H1 (cell line): ENCODE measurements around the gene ECD. TPM values are rescaled to one million over a fixed set of nuclear protein-coding genes. Genes with fewer than 3 reads are reported as not detected.
"Not testable (repeated sequence)": the region's sequence is repeated elsewhere in the genome, so short reads cannot be mapped to it uniquely, and the experiment has no call there.

Experiments used
- CTCF ChIA-PET: fragments of 300-600 bp; sonication (Branson Sonifier 250); formaldehyde crosslinking; loops from one replicate; lab custom pipeline; 2021; ENCODE audit not compliant: partially characterized antibody; lab: Charles Lee
- POLR2A ChIA-PET: fragments of 300-600 bp; sonication (Branson Sonifier 250); formaldehyde crosslinking; loops from one replicate; lab custom pipeline; 2021; ENCODE audit warnings: inconsistent platforms; ENCODE audit not compliant: partially characterized antibody; lab: Charles Lee
- DNase-seq, 2 experiments: peaks; one replicate each; pipeline versions ENCODE4 v3.0.0 to v3.0.0-alpha.2; 2010 to 2022; ENCODE audit warnings: low spot score in 2 of 2, low read depth in 1 of 2, mixed read lengths in 1 of 2
- FAIRE-seq: peaks from 2 replicates; lab custom pipeline; 2011; peaks lifted over from hg19 to GRCh38; lab: Jason Lieb, UNC
- H2AFZ ChIP-seq: 2 replicates; pipeline ENCODE4 v1.8.1; 2012; ENCODE audit warnings: low read length, inconsistent platforms
- H2AK5ac ChIP-seq: 2 replicates; pipeline ENCODE4 v1.6.1; 2013; ENCODE audit warnings: low read depth, low read length
- H2BK120ac ChIP-seq: replicated peaks from 2 replicates; pipeline ENCODE3; 2013; ENCODE audit warnings: low read depth, low read length, inconsistent platforms
- H2BK12ac ChIP-seq: 2 replicates; pipeline ENCODE4 v1.6.1; 2013; ENCODE audit warnings: low read depth, low read length
- H2BK15ac ChIP-seq: 2 replicates; pipeline ENCODE4 v1.6.1; 2013; ENCODE audit warnings: low read length
- H2BK20ac ChIP-seq: 2 replicates; pipeline ENCODE4 v1.6.1; 2013; ENCODE audit warnings: low read length
- H2BK5ac ChIP-seq: 2 replicates; pipeline ENCODE4 v1.6.1; 2013; ENCODE audit warnings: low read depth, low read length
- H3K14ac ChIP-seq: 2 replicates; pipeline ENCODE4 v1.6.1; 2013; ENCODE audit warnings: inconsistent platforms; ENCODE audit not compliant: insufficient read length
- H3K18ac ChIP-seq: 2 replicates; pipeline ENCODE4 v1.6.1; 2013; ENCODE audit warnings: low read length; ENCODE audit errors: extremely low read depth
- H3K23ac ChIP-seq: 2 replicates; pipeline ENCODE4 v1.6.1; 2013; ENCODE audit warnings: inconsistent platforms; ENCODE audit not compliant: insufficient read length
- H3K23me2 ChIP-seq: 2 replicates; pipeline ENCODE4 v1.6.1; 2013; ENCODE audit warnings: low read depth, low read length
- H3K27ac ChIP-seq: 2 replicates; pipeline ENCODE4 v1.6.1; 2011; ENCODE audit warnings: low read depth, low read length, inconsistent platforms
- H3K27me3 ChIP-seq, 4 experiments: replicated peaks in 1 of 4; 1 replicate in 1 of 4; 2 replicates in 3 of 4; pipeline versions ENCODE4 v1.6.1 to v1.8.1; 2011 to 2013; ENCODE audit warnings: low read length in 3 of 4, mild to moderate bottlenecking in 3 of 4, inconsistent platforms in 2 of 4, mixed read lengths in 2 of 4, moderate library complexity in 1 of 4; ENCODE audit not compliant: control insufficient read depth in 3 of 4, insufficient read depth in 3 of 4; ENCODE audit errors: extremely low read depth in 1 of 4
- H3K36me3 ChIP-seq, 4 experiments: 2 replicates each; pipeline versions ENCODE4 v1.6.1 to v1.8.1; 2011 to 2013; ENCODE audit warnings: mild to moderate bottlenecking in 4 of 4, low read length in 3 of 4, moderate library complexity in 2 of 4, control low read depth in 1 of 4, inconsistent platforms in 1 of 4; ENCODE audit not compliant: insufficient read depth in 4 of 4, control insufficient read depth in 2 of 4
- H3K4ac ChIP-seq: replicated peaks from 2 replicates; pipeline ENCODE3; 2013; ENCODE audit warnings: low read length, low read depth, mixed read lengths, inconsistent platforms; ENCODE audit not compliant: insufficient read length
- H3K4me1 ChIP-seq, 4 experiments: replicated peaks in 1 of 4; 1 replicate in 1 of 4; 2 replicates in 3 of 4; pipeline versions ENCODE4 v1.6.1 to v1.8.1; 2011 to 2013; ENCODE audit warnings: low read length in 3 of 4, inconsistent platforms in 2 of 4, mixed read lengths in 1 of 4; ENCODE audit not compliant: insufficient read depth in 4 of 4, control insufficient read depth in 3 of 4
- H3K4me2 ChIP-seq, 2 experiments: 2 replicates each; pipeline versions ENCODE4 v1.6.1 to v1.8.1; 2011 to 2013; ENCODE audit warnings: low read depth in 2 of 2, low read length in 2 of 2, control low read depth in 1 of 2, inconsistent platforms in 1 of 2, mild to moderate bottlenecking in 1 of 2; ENCODE audit not compliant: insufficient read depth in 1 of 2
- H3K4me3 ChIP-seq, 4 experiments: fragments of 200-600, 300-600 bp in 1 of 4; sonication (generic), shearing (Covaris generic), sonication (Bioruptor Twin) in 1 of 4; 2 replicates each; pipeline versions ENCODE4 v1.5.1 to v1.8.1; 2011 to 2016; ENCODE audit warnings: low read length in 4 of 4, low read depth in 3 of 4, control low read depth in 2 of 4, inconsistent platforms in 2 of 4, mild to moderate bottlenecking in 2 of 4, mixed read lengths in 1 of 4, moderate library complexity in 1 of 4; ENCODE audit not compliant: insufficient read depth in 2 of 4; ENCODE audit errors: extremely low read depth in 1 of 4
- H3K56ac ChIP-seq: replicated peaks from 2 replicates; pipeline ENCODE3; 2013; ENCODE audit warnings: low read depth, mild to moderate bottlenecking, mixed read lengths, low read length, inconsistent platforms; ENCODE audit not compliant: insufficient read length
- H3K79me1 ChIP-seq: 2 replicates; pipeline ENCODE4 v1.6.1; 2013; ENCODE audit warnings: low read depth, low read length, control low read depth
- H3K79me2 ChIP-seq, 2 experiments: 2 replicates each; pipeline versions ENCODE4 v1.6.1 to v1.8.1; 2012 to 2013; ENCODE audit warnings: low read length in 2 of 2, mild to moderate bottlenecking in 2 of 2, inconsistent platforms in 1 of 2; ENCODE audit not compliant: insufficient read depth in 2 of 2, control insufficient read depth in 1 of 2
- H3K9ac ChIP-seq, 4 experiments: replicated peaks in 1 of 4; 1 replicate in 1 of 4; 2 replicates in 3 of 4; pipeline versions ENCODE4 v1.6.1 to v1.8.1; 2011 to 2013; ENCODE audit warnings: low read depth in 3 of 4, low read length in 3 of 4, control low read depth in 2 of 4, mild to moderate bottlenecking in 2 of 4, moderate library complexity in 2 of 4, inconsistent platforms in 1 of 4; ENCODE audit errors: extremely low read depth in 1 of 4
- H3K9me3 ChIP-seq, 2 experiments: 2 replicates each; pipeline versions ENCODE4 v1.6.1 to v1.8.1; 2012 to 2013; ENCODE audit warnings: mild to moderate bottlenecking in 2 of 2, moderate library complexity in 2 of 2, control low read depth in 1 of 2, inconsistent platforms in 1 of 2, low read depth in 1 of 2, low read length in 1 of 2, mixed read lengths in 1 of 2; ENCODE audit not compliant: insufficient read depth in 2 of 2
- H4K20me1 ChIP-seq, 2 experiments: replicated peaks in 1 of 2; 2 replicates each; pipeline versions ENCODE3 to v1.8.1; 2011 to 2013; ENCODE audit warnings: inconsistent platforms in 2 of 2, low read length in 2 of 2, mild to moderate bottlenecking in 1 of 2; ENCODE audit not compliant: insufficient read depth in 2 of 2, control insufficient read depth in 1 of 2
- H4K5ac ChIP-seq: 2 replicates; pipeline ENCODE4 v1.6.1; 2013; ENCODE audit warnings: low read length, low read depth, mixed read lengths, inconsistent platforms; ENCODE audit not compliant: insufficient read length
- H4K8ac ChIP-seq: 2 replicates; pipeline ENCODE4 v1.8.0; 2013; ENCODE audit warnings: mild to moderate bottlenecking, moderate library complexity, low read length, inconsistent platforms; ENCODE audit not compliant: insufficient read depth; ENCODE audit errors: extremely low read depth
- H4K91ac ChIP-seq: replicated peaks from 2 replicates; pipeline ENCODE3; 2013; ENCODE audit warnings: low read length, mixed read lengths, inconsistent platforms; ENCODE audit not compliant: insufficient read length
- WGBS, 2 experiments: shearing (Covaris generic) in 1 of 2; methylation state at CpG; one replicate each; pipeline versions ENCODE4 v1.1.6 to v1.1.7; 2013 to 2015; ENCODE audit warnings: low lambda C conversion rate in 2 of 2, mixed read lengths in 2 of 2, inconsistent platforms in 1 of 2, low coverage in 1 of 2, missing lambda C conversion rate in 1 of 2; ENCODE audit not compliant: insufficient replicate concordance in 2 of 2, insufficient coverage in 1 of 2, insufficient read length in 1 of 2; ENCODE audit errors: extremely low coverage in 1 of 2, missing lambda C conversion rate in 1 of 2; 5-methylcytosine and 5-hydroxymethylcytosine counted together
- polyA plus RNA-seq, 7 experiments: library from polyadenylated mRNA; depleted of rRNA in 3 of 7; stranded (reverse) in 5 of 7; unstranded in 2 of 7; fragments of >200 nt in 5 of 7; fragments of 200-250 nt in 2 of 7; gene quantifications; 1 replicate in 5 of 7; 2 replicates in 1 of 7; 4 replicates in 1 of 7; pipeline versions ENCODE4 v1.2.1 to v1.2.3, GENCODE V29; 2011 to 2013; ENCODE audit warnings: missing spikeins in 2 of 7, mixed read lengths in 2 of 7
- total RNA-seq: library from RNA; stranded (reverse); fragmentation: NEBNext Ultra II Directional; extraction: Animal tissue kit (Norgen Biotek cat#: 25700); gene quantifications from 2 replicates; pipeline ENCODE4 v1.2.1, GENCODE V29; 2021
- TF ChIP-seq, protein P1 (sequence below): IDR thresholded peaks from 2 replicates; pipeline ENCODE4 v1.6.1; 2011; ENCODE audit warnings: low read length, improper control_type of control experiment

ECD gene
- total and polyA plus RNA-seq, 2 of the 8 experiments (the other 6 are each of a cell fraction or from before 2014, with no cell fraction given), result 27.1 to 38.0 TPM

DNA sequence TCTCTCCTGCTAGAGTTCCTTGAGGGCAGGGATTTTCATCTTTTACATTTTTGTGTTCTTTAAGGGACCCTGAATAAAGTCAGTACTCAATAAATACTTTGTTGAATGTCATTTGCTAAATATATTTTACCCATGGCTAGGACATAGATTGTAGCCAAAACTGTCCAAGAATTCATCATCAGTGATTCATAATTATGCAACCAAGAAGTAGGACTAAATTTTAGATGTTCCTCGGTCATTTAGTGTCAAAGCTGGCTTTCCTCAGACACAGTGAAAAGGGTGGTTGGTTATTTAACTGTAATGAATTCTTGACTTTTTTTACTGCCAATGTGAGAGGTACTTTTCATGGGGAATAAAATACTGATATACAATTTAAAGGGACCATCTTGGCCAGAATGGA is 54.3 kb downstream of the ECD start (continued):
- TF ChIP-seq, protein P1, sequence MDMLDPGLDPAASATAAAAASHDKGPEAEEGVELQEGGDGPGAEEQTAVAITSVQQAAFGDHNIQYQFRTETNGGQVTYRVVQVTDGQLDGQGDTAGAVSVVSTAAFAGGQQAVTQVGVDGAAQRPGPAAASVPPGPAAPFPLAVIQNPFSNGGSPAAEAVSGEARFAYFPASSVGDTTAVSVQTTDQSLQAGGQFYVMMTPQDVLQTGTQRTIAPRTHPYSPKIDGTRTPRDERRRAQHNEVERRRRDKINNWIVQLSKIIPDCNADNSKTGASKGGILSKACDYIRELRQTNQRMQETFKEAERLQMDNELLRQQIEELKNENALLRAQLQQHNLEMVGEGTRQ, result no peak

DNA sequence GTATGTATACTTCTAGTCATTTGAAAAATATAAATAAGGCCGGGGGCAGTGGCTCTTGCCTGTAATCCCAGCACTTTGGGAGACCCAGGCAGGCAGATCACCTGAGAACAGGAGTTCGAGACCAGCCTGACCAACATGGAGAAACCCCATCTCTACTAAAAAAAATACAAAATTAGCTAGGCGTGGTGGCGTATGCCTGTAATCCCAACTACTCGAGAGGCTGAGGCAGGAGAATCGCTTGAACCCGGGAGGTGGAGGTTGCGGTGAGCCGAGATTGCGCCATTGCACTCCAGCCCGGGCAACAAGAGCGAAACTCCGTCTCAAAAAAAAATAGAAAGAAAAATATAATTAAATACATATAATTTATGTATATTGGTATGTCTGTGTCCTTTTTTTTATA is 55.8 kb downstream of the ECD start:
- H3K27me3 ChIP-seq, H3K27ac ChIP-seq, H2AFZ ChIP-seq, H4K8ac ChIP-seq, H3K4me2 ChIP-seq, H3K23ac ChIP-seq, FAIRE-seq, H3K36me3 ChIP-seq, H4K20me1 ChIP-seq, H3K23me2 ChIP-seq, H3K14ac ChIP-seq, H4K5ac ChIP-seq, H2BK12ac ChIP-seq, H2BK5ac ChIP-seq, H3K9me3 ChIP-seq, H4K91ac ChIP-seq, H3K9ac ChIP-seq, DNase-seq, H2BK15ac ChIP-seq, H3K56ac ChIP-seq, H3K79me2 ChIP-seq, H2BK120ac ChIP-seq, H3K4ac ChIP-seq, H2BK20ac ChIP-seq, H3K4me3 ChIP-seq, H3K79me1 ChIP-seq, H3K4me1 ChIP-seq, H3K18ac ChIP-seq, H2AK5ac ChIP-seq: not testable (repeated sequence)
- WGBS, 2 experiments, result 95% methylated on average over 13 of the region's 13 CpGs; no CpG with 5 or more reads in 1 of the 2 experiments
- POLR2A ChIA-PET, result interaction anchor here (1.2 to 8.5 kb wide), 2 partner anchors 9 to 14 kb away, joined by 5 to 82 read pairs; partner anchors contain the start of gene P4HA1
- CTCF ChIA-PET, result interaction anchor here (1.2 to 1.8 kb wide), 2 partner anchors 21 to 51 kb away, joined by 3 to 5 read pairs; no protein-coding TSS in a partner anchor
